ENCODE data around the gene LARGE2. TPM values are rescaled to one million over a fixed set of nuclear protein-coding genes. Genes with fewer than 3 reads are reported as not detected.

Gene LARGE2
- total RNA-seq, 3 donors from 2014 or later (not counting 1 experiment from before 2014, with no cell fraction given), result 0.40 to 1.7 (median 1.0) TPM

DNA sequence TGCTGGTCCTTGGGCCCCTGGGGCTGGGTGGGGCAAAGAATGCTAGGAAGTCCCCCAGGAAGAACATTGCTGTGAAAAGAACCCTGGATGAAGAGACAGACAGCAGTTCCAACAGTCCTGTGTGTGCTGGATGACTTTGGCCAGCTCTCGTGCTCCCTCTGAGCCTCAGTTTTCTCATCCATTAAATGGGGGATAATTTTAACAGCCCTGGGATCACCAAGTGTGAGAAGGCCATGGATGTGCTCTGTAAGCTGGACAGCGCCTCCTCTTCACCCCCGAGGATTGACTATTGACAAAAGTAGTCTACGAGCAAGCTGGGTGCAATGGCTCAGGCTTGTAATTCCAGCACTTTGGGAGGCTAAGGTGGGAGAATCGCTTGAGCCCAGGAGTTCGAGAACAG lies 2.5 kb downstream of the LARGE2 start:
- Mint-ChIP-seq H3K36me3 (no peaks in the 10 kb centered on the region), H3K27ac (no peak overlapping the region), H3K9me3 (no peaks in the 10 kb centered on the region), H3K27me3 (ENCODE audit: low read depth in 2 of 2) (peaks cover 6 to 10% of the 10 kb centered on the region in 2 donors), H3K4me1 (peaks cover 18 to 29% of the 10 kb centered on the region in 2 donors), H3K4me3 (no peak overlapping the region)
- Histone ChIP-seq H3K27ac (ENCODE audit: low read length) (no peak overlapping the region), H3K9me3 (ENCODE audit: control insufficient read depth, insufficient read depth, low read length) (no peaks in the 10 kb centered on the region), H3K27me3 (ENCODE audit: control insufficient read depth, insufficient read depth, low read length) (peaks cover 7% of the 10 kb centered on the region), H3K4me3 (ENCODE audit: low read length) (no peak overlapping the region), H3K36me3 (ENCODE audit: control insufficient read depth, insufficient read depth, low read length) (no peaks in the 10 kb centered on the region), H3K4me1 (ENCODE audit: control insufficient read depth, insufficient read depth, low read length) (peaks cover 56% of the 10 kb centered on the region)
- intact Hi-C loops (cut with micrococcal nuclease), result no loop called here
- TF ChIP-seq CTCF (IDR thresholded peaks at IDR 0.05), result no peak
- DNase-seq (no peak), ATAC-seq (no peak)
- WGBS (ENCODE audit: insufficient coverage), result 98% methylated on average over 6 of the region's 6 CpGs

GRCh38 chr11:45925550-45925949 lies 3.1 kb downstream of the LARGE2 start:
- no peak for TF ChIP-seq CTCF (IDR thresholded peaks at IDR 0.05)

GRCh38 chr11:45926001-45926401 lies 3.5 kb downstream of the LARGE2 start:
- 96% methylated on average over 12 of the region's 12 CpGs for WGBS (ENCODE audit: insufficient coverage)

More at GRCh38 chr11:45925550-45925949, 3.1 kb downstream of the LARGE2 start:
- no peak overlapping the region for H3K27ac ChIP-seq (ENCODE audit: low read length)
- intact Hi-C loops (cut with micrococcal nuclease), result no loop called here
- no peak overlapping the region for H3K4me3 ChIP-seq (ENCODE audit: low read length)
- no peak for DNase-seq
- WGBS (ENCODE audit: insufficient coverage), result 85% methylated on average over 2 of the region's 3 CpGs
- no peak overlapping the region for H3K4me3 Mint-ChIP-seq
- peaks cover 6 to 10% of the 10 kb centered on the region in 2 donors for H3K27me3 Mint-ChIP-seq (ENCODE audit: low read depth in 2 of 2)
- no peaks in the 10 kb centered on the region for H3K9me3 Mint-ChIP-seq
- peaks cover 56% of the 10 kb centered on the region for H3K4me1 ChIP-seq (ENCODE audit: control insufficient read depth, insufficient read depth, low read length)
- H3K36me3 Mint-ChIP-seq, result no peaks in the 10 kb centered on the region
- no peak for ATAC-seq
- no peaks in the 10 kb centered on the region for H3K36me3 ChIP-seq (ENCODE audit: control insufficient read depth, insufficient read depth, low read length)
- no peaks in the 10 kb centered on the region for H3K9me3 ChIP-seq (ENCODE audit: control insufficient read depth, insufficient read depth, low read length)
- no peak overlapping the region for H3K27ac Mint-ChIP-seq
- peaks cover 25 to 35% of the 10 kb centered on the region in 2 donors for H3K4me1 Mint-ChIP-seq
- H3K27me3 ChIP-seq (ENCODE audit: control insufficient read depth, insufficient read depth, low read length), result peaks cover 7% of the 10 kb centered on the region

More at GRCh38 chr11:45926001-45926401, 3.5 kb downstream of the LARGE2 start:
- Histone ChIP-seq H3K4me1 (ENCODE audit: control insufficient read depth, insufficient read depth, low read length) (peaks cover 59% of the 10 kb centered on the region), H3K4me3 (ENCODE audit: low read length) (no peak overlapping the region), H3K9me3 (ENCODE audit: control insufficient read depth, insufficient read depth, low read length) (no peaks in the 10 kb centered on the region), H3K27ac (ENCODE audit: low read length) (no peak overlapping the region), H3K36me3 (ENCODE audit: control insufficient read depth, insufficient read depth, low read length) (no peaks in the 10 kb centered on the region), H3K27me3 (ENCODE audit: control insufficient read depth, insufficient read depth, low read length) (peaks cover 7% of the 10 kb centered on the region)
- Mint-ChIP-seq H3K9me3 (no peaks in the 10 kb centered on the region), H3K27ac (no peak overlapping the region), H3K4me3 (no peak overlapping the region), H3K27me3 (ENCODE audit: low read depth in 2 of 2) (peaks cover 6 to 10% of the 10 kb centered on the region in 2 donors), H3K4me1 (peaks cover 29 to 39% of the 10 kb centered on the region in 2 donors), H3K36me3 (no peaks in the 10 kb centered on the region)
- no peak for TF ChIP-seq CTCF (IDR thresholded peaks at IDR 0.05)
- DNase-seq (no peak), ATAC-seq (no peak)
- intact Hi-C loops (cut with micrococcal nuclease), result no loop called here
